ENCODE data around the gene CBR4.
A peak's percentile ranks its signal among the peaks of the same experiment; 100 is the strongest.

CBR4 gene

DNA sequence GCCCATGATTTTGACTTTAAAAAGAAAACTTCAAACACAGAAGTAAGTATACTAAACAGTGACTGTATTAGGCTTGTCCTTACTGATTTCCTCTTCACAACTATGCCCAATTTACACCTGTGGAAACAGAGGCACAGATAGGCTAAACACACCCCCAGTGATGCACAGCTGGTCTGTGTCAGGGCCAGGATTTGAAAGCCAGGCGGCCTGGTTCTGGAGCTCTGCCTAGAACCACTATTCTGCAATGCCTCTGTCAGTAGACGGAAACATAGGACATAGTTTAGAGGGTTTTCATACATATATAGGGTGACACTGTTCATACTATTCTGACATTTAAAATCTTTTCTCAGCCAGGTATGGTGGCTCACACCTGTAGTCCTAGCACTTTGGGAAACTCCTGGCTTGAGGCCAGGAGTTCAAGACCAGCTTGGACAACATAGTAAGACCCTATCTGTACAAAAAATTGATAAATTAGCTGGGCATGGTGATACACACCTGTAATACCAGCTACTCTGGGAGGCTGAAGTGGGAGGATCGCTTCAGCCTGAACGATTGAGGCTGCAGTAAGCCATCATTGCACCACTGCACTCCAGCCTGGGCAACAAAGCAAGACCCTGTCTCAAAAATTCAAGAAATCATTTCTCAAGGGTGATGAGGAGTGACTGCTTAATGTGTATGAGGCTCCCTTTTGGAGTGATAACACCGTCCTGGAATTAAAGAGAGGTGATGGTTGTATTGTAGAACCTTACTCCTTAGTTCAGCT lies 23.0 kb upstream of the CBR4 start:
- DNase-seq, result no peak

DNA sequence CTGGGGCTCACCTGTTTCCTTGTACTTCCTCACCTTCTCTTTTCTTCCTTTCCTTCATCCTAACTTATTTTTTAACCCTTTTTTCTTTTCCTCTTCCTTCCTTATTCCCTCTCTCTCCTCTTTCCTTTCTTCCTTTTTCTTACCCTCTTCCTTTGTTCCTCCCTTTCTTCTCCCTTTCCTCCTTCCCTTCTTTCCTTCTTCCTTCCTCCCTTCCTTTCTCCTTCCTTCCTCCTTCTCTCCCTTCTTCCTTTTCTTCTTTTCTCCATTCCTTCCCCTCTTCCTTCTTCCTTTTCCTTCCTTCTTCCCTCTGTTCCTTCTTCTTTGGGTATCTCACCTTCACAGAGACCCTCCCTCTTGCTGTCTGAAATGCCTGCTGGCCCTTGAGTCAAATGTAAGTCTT lies 22.1 kb upstream of the CBR4 start:
- no peak for DNase-seq

DNA sequence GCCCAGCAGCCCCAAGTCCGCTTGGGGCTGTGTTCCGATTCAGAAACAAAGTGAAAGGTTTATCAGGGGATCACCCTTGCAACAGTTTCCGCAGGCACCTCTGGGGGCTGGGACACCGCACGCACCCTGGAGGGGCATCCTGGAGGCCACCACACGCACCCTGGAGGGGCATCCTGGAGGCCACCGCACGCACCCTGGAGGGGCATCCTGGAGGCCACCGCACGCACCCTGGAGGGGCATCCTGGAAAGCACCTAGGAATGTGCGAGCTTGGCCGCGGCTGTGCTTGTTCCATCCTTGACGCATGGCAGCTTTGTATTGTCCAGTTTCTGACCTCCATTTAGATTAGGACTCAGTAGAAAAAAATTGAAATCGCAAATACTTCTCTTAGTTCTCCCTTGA lies 21.3 kb upstream of the CBR4 start:
- DNase-seq, result no peak

DNA sequence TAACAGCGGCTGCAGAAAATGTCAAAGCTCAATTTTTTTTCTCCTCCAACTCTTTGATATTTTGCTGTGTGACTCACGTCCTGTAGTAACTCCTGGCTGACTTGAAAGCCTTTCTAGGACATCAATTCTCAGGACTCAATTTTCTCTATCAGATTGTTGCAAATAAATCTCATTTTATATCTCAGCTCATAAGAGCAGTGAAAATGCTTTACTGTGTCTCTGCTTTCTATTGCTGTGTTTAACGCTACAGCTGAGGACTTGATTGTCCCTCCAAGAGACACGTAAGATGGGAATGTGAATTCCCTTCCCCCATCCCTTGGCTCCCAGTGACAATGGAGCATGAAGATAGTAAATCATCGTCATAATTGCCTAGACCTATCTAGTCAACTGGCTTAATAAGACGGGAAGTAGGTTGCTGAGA lies 20.5 kb upstream of the CBR4 start:
- no peak for DNase-seq

DNA sequence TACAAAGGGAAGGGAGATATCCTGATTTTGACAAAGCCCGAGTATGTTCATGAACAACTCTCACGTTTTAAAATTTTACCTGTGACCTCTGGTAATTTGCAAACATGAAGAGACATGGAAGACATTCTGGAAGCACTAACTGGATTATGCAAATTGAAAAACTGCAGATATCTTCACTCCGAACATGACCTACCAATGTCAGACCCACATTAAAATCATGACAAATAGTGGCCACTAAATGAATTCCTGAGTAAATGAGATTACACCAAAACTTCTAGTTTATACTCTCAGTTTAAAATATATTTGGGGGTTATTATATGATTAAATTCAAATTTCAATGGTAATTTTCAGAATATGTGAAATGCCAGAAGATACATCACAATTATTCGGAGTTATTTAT lies 19.9 kb upstream of the CBR4 start:
- DNase-seq, result no peak

DNA sequence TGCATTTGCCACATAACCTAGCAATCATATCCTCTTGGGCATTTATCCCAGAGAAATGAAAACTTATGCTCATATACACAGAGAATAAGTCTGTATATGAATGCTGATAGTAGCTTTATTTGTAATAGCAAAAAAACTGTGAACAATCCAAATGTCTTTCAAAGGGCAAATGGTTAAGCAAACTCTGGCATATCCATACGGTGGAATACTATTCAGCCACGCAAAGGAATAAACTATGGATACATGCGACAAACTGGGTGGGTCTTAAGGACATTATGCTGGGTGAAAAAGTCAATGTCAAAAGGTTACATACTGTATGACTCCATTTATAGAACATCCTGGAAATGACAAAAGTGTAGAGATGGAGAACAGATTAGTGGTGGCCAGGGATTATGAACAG lies 17.6 kb upstream of the CBR4 start:
- no peak for DNase-seq

DNA sequence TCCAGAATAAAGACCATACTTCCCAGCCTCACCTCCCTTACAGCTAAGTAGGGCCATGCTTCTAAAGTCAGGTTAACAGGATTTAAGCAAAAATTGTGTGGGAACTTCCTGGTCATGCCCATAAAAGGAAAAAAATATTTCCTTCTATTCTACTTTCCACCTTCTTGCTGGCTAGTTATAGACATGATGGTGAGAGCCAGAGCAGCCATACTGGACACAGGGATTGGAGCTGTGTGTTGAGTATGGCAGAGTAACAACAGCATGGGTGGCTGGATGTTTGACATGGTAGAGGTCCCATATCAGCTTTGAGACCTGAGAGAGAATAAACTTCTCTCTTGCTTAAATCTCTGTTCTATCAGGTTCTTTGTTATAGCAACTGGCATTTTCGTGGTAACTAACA lies 15.1 kb upstream of the CBR4 start:
- no peak for DNase-seq

DNA sequence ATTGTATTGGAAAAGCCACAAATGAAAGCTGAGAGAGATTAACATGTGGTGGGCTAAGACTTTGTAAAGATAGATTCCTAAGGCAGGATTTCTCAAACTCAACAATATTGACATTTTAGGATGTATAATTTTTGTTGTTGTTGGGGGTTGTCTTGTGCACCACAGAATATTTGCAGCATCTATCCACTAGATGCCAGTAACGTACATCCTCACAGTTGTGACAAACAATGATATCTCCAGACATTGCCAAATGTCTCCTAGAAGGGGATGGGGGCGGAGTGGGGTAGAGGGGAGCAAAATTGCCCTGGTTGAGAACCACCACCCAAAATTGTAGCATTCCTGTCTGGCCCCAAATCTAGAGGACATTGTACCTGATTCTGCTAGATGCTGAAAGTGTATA lies 14.7 kb upstream of the CBR4 start:
- DNase-seq, result no peak

DNA sequence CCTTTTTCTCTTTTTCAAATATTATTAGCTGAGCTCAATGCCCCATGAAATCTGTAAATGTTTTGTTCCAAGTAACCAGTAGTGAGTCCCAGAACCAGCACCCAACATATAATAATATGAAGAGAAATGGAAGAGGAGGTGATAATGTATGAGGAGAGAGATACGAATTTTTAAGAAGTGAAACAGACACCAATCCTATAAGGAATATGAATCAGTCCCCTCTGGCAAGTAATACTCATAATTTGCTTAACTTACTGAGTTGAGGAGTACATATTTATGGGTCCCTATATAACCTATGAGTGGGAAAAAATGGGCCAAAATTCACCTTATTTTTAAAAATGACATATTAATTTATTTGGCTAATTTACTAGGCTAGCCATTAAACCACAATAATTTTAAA lies 8.4 kb upstream of the CBR4 start:
- no peak for DNase-seq

DNA sequence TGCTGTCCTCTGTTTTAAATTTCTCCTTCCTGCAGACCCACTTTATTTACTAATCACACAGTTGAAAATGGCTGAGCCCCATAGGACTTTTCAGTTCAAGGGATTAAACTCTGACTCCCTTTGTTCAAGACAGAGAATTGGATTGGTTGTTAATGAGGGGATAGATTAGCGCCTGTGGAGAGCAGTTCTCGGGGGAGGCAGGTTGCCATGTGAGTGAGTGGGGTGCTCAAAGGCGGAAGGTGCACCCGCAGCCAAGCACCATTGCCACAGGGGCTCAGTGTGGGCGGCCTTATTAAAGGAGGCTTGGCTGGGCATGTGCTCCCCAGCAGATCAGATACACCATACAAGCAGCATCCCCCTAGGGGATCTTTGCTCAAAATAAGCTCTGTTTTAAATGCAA lies 7.9 kb upstream of the CBR4 start:
- DNase-seq, result no peak

DNA sequence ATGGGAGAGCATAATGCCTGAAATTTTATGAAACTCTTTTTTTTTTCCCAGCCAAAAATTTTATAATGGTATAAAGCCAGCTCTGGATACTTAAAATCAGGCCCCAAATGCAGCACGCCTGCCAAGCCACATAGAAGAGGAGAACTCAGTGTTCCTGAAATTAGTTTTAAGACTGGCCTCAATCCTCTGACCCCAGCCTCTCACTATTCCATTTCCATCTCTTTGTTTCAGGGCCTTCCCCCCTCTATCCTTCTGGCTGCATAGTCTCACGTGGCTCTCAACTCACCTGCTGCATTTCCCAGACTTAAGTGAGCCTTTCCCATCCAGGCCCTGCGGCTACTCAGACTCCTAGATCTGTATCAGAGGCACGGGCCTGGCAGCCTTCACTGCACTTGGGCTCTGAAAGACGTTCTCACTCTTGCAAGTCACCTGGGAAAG lies 5.2 kb upstream of the CBR4 start:
- no peak for DNase-seq

DNA sequence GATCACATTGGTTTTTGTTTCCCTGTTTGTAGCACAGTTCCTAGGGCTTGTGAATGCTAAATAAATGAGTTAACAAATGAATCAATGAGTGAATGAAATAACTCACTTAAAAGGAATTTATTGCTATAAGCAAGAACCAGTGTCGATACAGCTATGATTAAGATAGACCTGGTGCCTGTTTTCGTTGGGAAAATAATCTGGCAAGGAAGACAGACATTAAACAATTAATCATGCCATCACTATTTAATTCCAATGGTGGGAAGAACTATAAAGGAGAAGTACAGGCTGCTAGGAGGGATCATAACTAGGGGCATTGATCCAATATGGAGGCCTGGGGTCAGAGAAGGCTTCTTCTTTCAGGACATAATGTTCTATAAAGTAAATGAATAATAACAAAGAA lies 4.5 kb upstream of the CBR4 start:
- no peak for DNase-seq

DNA sequence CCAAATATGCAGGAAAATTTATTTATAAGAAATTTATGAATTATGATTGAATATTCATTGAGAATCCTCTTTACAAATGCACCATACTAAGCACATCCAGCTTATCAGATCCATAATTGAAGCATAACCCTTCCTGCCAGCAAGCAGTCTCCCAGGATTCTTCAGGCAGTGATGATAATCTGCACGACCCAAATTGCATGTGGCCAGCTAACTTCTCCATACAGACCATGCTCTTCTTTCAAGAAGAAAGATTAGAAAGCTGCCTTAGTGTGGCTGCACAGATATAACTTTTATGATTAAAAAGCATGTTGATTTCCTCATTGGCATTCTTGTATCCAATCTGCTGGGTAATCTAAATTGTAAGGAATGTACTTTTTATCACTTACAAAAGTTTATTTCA lies 3.3 kb upstream of the CBR4 start:
- no peak for DNase-seq

DNA sequence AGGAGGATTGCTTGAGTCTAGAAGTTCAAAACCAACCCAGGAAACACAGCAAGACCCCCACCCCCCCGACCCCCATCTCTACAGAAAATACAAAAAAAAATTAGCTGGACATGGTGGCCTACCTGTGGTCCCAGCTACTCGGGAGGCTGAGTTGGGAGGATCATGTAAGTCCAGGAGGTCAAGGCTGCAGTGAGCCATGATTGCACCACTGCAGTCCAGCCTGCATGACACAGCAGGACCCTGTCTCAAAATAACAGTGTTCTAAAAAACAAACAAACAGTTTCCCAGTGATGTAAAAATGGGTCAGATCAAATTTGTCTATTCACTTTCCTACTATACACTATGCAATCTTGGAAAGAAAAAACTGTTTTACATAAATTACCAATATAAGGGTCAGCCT lies 2.0 kb upstream of the CBR4 start:
- DNase-seq, result no peak

DNA sequence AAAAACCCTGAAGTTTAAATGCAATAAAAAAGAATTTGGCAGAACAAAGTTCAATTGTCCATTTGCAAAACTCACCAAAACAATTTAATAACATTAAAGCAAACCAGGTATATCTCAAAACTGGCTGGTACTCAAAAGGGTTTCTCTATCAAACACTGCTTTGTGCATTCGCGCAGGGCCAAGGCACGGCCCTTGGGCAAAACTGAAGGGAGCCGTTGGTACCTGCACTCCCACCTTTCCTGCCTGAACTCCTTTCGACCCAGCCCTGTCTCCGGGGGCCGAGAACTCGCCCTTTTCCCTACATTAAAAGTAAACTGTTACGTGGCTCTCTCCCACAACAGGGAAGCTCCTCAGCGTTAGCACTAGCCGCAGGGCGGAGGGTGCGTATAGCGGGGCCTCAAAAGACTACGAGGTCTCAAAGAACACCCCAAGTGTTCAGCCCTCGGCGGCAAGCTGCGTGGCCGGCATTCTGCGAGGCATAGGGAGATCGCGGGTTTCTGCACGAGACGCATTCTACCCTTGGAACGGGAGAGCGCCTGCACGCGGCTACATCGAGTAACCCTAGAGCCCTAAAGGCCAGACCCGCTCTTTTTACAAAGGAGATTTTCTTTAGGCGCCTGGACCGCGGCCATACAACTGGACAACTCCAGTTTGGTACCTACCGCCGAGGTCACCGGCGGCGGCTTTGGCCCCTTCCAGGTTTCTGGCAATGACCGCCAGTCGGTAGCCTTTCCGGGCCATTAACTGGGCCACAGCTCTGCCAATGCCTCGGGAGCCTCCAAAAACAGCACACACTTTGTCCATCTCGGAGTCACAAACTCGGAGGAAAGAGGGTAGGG lies 550 bp downstream of the CBR4 start:
- DNase-seq, result peak; percentile 40

DNA sequence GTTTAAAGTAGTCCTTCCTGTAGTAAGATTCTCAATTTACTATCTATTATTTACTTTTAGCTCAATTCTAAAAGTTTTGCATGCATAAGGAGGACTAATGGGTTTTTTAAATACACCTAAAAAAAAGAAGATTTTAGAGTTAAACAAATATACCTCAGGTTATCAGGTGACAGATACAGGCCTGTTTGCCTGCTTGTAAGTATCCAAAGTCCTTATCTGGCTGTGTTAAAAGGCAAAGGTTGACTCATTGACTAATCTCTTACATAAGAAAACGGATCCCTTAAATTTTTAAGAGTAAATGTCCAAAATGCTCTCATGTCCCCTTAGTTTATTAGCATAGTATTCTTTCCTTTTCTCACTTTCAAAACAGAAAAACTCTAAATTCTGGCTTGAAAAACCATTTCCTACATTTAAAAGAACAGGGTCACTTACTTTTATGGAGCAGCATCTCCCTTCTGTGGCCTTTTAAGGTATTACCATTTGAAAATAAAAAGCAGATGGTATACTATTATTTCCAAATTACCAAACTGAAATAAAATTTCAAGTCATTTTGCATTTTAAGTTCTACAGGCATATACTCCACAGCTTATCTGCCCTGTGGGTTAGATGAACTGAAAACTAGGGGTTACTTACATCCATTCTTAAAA lies 4.5 kb downstream of the CBR4 start:
- DNase-seq, result no peak

DNA sequence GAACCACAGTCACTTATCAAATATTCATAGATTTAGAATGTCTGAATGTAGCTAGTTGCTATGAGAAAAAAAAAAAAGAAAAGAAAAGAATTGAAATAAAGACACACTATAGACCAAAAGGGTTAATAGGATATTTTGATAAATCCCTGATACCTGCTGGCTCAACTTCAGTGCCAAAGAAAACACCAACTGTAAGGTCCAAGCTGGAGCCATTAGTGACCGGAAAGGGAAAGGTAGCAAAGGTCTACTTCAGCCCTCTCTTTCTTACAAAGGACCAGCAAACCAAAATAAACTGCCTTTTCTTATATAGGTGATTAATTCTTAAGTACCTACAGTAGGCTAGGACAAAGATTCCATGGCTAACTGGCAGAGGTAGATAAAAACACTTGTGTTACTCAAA lies 9.7 kb downstream of the CBR4 start:
- DNase-seq, result no peak

DNA sequence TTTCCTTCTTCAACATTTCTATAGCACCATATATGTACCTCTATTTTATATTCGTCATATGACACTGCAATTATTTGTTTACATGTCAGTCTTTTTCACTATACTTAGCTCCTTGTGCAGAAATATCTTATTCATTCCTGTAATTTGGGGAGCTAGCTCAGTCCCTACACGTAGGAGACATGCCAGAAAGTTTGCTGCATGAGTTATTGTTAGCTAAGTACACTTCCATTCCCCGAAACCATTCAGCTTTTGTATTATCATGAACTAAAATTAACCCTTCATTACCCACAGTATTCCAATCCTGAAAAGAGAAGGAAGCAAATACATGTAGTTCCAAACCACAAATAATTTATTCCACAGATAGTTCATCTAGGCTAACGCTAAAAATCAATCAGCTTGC lies 10.2 kb downstream of the CBR4 start:
- no peak for DNase-seq

DNA sequence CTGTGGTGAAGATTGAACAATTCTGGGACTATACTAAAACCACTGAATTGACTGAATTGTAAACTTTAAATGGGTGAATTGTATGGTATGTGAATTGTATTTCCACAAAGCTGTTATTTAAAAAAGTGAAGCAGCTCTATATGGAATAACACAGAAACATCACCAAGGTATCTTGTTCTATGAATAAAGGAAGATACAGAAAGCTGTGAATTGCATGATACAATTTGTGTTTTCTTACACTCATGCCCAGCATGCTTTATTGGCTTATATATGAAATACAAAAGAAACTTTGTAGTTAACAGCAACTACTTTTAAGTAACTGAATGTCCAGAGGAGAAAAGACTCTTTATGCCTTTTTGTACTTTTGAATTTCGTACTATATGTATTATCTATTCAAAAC lies 11.5 kb downstream of the CBR4 start:
- no peak for DNase-seq

DNA sequence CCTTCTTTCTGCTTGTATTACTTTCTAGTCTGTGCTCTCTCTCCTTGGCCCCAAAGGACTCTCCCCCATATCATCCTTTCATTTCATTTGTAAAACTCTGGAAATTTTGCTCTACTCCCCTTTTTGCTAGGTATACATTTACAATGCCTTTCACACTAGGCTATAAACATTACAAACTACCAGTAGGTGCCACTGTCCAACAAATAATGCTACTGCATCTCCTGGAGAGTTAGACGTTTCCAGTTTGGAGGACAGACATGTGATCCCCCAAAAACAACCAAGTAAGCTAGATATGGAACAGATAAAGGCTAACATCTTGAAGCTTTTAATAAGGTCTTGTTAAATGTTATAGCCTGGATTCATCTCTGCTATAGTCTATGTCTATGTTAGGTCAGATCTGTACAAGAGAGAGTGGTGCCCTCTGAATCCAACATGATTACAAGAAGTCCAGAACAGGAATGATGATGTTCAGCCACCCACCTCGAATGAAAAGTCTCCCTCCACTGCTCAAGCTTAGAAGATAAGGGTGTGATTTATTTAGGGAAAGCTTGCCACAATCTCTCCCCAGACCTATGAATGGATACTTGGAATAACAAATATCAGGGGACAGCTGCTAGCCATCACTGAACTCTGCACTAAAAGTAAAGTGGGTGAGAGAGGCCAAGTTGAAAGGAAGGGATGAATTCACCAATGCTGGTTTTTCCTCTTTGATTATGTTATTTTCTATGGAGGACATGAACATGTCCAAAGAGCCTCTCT lies 14.3 kb downstream of the CBR4 start:
- DNase-seq, result no peak

DNA sequence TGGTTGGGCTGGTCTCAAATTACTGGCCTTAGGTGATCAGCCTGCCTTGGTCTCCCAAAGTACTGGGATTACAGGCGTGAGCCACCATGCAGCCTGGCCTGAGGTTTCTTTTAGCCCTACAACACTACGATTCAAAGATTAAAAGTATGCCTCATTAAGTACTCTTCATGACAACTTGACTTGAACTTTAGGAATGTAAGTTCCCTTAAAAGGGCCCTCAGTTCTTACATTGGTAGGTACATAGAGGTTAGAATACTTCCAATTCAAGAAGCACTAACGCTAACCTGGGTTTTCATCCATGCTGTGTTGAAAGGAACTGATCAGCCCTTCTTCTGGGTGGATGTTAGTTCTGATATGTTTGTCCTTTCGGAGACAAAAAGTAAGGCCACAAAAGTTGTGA lies 15.1 kb downstream of the CBR4 start:
- DNase-seq, result no peak

DNA sequence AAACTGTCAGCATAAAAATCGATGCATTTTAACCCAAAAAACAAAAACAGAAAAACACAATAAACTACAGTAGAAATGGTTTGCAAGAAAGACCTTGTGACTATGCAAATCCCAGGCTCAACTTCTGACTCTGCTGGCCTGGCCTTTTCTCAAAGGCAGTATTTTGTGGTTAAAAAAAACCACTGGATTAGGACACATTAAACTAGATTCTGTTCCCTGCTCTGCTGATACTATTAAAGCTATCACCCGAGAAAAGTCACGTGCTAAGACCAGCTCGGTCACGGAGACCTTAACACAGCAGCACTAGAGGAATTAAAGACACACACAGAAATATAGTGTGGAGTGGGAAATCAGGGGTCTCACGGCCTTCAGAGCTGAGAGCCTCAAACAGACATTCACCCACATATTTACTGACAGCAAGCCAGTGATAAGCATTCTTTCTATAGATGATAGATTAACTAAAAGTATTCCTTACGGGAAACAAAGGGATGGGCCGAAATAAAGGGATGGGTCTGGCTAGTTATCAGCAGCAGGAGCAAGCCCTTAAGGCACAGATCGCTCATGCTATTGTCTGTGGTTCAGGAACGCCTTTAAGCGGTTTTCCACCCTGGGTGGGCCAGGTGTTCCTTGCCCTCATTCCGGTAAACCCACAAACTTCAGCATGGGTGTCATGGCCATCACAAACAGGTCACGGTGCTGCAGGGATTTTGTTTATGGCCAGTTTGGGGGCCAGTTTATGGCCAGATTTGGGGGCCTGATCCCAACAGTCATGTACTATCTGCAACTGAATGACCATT lies 16.1 kb downstream of the CBR4 start:
- no peak for DNase-seq
